ENCODE measurements around the gene SURF4. TPM values are rescaled to one million over a fixed set of nuclear protein-coding genes. Genes with fewer than 3 reads are reported as not detected.

SURF4 gene
- total RNA-seq, 4 donors from 2014 or later: 104 to 140 (median 117) TPM

DNA sequence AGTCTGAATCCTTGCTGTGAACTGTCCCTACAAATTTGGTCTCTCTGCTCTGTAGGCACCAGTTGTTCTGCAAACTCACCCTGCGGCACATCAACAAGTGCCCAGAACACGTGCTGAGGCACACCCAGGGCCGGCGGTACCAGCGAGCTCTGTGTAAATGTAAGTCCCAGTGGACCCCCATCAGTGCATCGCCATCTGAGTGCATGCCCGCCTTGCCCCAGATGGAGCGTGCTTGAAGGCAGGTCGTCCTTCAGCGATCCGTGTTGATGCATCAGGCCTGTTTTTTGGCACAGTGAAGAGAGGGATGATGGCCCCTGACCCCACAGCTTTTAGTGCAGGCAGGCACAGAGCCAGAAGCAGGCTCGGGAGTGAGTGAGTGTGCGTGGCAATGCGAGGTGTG lies 18.2 kb downstream of the SURF4 start:
- peak overlapping the region in 2 of 4 donors; percentile 87 to 93 for H3K4me3 ChIP-seq

DNA sequence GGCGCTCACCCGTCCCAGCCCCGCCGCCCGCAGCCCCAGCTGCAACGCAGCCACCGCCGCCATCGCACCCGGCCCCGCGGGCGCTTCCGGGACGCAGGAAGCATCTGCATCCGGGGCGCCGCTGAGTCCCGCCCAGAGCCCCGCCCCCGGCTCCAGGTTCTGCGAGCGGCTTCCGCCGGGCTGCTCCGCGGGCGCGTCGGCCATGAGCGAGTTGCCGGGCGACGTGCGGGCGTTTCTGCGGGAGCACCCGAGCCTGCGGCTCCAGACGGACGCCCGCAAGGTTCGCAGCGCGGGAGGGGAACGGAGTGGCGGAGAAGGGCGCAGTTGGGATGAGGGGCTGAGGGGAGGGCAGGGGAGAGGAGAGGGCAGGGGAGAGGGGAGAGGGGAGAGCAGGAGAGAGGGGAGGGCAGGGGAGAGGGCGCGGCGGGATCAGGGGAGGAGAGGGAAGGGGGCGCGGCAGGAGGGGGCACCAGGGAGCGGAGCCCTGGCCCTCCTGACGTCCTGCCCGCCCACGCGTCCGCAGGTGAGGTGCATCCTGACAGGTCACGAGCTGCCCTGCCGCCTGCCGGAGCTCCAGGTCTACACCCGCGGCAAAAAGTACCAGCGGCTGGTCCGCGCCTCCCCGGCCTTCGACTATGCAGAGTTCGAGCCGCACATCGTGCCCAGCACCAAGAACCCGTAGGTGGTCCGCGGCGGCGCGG lies 19.3 kb downstream of the SURF4 start, which contains the start of the genes SURF1 and SURF2:
Gene SURF1 (minus strand): TSS at position 97 of the 701 bp plus-strand sequence. CDS start 34 bp downstream, at position 63.
Gene SURF2 (plus strand): TSS at position 160 of the 701 bp plus-strand sequence. CDS start 43 bp downstream, at position 203.
- intact Hi-C loops (cut with DNase I): no loop called here
- Histone ChIP-seq H3K27me3 (no peaks in the 10 kb centered on the region), H3K4me3 (peak within 1 kb of the TSS; percentile 73 to 93 (median 82)), H3K27ac (peak within 1 kb of the TSS; percentile 76 to 91 (median 88)), H3K4me1 (peaks cover 17 to 63% (median 20%) of the 10 kb centered on the region in 3 donors), H3K9me3 (no peaks in the 10 kb centered on the region), H3K36me3 (peaks cover 9 to 64% (median 26%) of the 10 kb centered on the region in 3 donors)
- DNase-seq: no peak
- TF ChIP-seq POLR2A (IDR thresholded peaks at IDR 0.05): peak in 2 of 4 donors; percentile 56 to 70
- TF ChIP-seq, protein P1, sequence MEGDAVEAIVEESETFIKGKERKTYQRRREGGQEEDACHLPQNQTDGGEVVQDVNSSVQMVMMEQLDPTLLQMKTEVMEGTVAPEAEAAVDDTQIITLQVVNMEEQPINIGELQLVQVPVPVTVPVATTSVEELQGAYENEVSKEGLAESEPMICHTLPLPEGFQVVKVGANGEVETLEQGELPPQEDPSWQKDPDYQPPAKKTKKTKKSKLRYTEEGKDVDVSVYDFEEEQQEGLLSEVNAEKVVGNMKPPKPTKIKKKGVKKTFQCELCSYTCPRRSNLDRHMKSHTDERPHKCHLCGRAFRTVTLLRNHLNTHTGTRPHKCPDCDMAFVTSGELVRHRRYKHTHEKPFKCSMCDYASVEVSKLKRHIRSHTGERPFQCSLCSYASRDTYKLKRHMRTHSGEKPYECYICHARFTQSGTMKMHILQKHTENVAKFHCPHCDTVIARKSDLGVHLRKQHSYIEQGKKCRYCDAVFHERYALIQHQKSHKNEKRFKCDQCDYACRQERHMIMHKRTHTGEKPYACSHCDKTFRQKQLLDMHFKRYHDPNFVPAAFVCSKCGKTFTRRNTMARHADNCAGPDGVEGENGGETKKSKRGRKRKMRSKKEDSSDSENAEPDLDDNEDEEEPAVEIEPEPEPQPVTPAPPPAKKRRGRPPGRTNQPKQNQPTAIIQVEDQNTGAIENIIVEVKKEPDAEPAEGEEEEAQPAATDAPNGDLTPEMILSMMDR (IDR thresholded peaks at IDR 0.05): peak in 2 of 6 experiments; percentile 11 to 16
- 0% methylated on average over 1 of the region's 78 CpGs; no CpG with 5 or more reads in 1 of the 2 donors for WGBS, 2 donors

More for the DNA sequence above, 18.2 kb downstream of the SURF4 start:
- WGBS, 2 donors: 65 to 70% methylated on average over 9 to 10 of the region's 14 CpGs
- H3K9me3 ChIP-seq: no peaks in the 10 kb centered on the region
- peaks cover 23 to 70% (median 30%) of the 10 kb centered on the region in 3 donors for H3K4me1 ChIP-seq
- no peak for DNase-seq
- H3K27ac ChIP-seq: peak overlapping the region in 1 of 4 donors; percentile 91
- intact Hi-C loops (cut with DNase I): no loop called here
- peaks cover 0 to 64% (median 15%) of the 10 kb centered on the region in 3 donors for H3K36me3 ChIP-seq
- TF ChIP-seq POLR2A (IDR thresholded peaks at IDR 0.05): no peak
- TF ChIP-seq, protein P1 (IDR thresholded peaks at IDR 0.05): no peak
- no peaks in the 10 kb centered on the region for H3K27me3 ChIP-seq

DNA sequence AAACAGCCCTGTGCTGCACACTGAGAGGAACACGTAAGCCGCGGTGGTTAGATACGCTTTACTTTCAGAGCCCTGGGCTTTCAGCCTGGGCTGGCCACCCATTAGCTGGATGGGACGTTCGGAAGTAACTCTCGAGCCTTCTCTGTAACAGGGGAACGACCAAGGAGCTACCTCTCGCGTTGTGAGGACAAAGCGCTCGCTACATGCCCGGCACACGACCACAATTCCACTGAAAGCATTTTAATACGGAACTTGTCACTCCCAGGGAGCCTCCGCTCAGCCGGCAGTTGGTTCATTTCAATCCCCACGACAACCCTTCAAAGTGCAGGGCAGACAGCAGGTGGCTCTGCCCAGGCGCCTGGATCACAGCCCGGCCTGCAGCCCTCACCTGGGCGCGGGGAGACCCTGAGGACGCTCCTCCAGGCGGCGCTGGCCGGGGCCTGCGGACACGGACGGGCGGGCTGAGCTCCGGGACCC lies 19.9 kb downstream of the SURF4 start:
- Histone ChIP-seq H3K27ac (peak overlapping the region; percentile 69 to 91 (median 88)), H3K36me3 (peaks cover 15 to 64% (median 31%) of the 10 kb centered on the region in 3 donors), H3K27me3 (no peaks in the 10 kb centered on the region), H3K4me3 (peak overlapping the region; percentile 73 to 93 (median 82)), H3K4me1 (peaks cover 17 to 65% (median 20%) of the 10 kb centered on the region in 3 donors), H3K9me3 (no peaks in the 10 kb centered on the region)
- 0% methylated on average over 4 to 12 of the region's 31 CpGs for WGBS, 2 donors
- DNase-seq: no peak
- intact Hi-C loops (cut with DNase I): no loop called here
- TF ChIP-seq, protein P1 (IDR thresholded peaks at IDR 0.05): no peak
- TF ChIP-seq POLR2A (IDR thresholded peaks at IDR 0.05): no peak

DNA sequence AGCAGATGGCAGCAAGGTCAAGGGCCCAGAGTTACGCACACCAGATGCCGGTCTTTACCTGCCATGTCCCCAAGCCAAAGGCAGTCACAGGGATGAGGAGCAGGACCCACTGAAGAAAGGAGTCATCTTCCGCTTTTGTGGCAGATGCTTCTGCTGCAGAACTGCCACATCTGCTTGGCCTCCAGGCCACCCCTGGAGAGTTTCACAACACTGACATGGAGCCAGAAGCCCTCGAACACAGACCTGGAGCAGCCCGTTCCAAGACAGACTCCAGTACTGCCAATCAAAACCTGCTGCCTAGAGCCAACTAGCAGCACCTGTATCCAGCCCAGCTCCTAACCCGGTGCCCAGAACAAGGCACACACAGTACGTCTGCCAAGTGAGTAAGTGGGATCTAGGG lies 21.1 kb downstream of the SURF4 start:
- TF ChIP-seq, protein P1 (IDR thresholded peaks at IDR 0.05): no peak
- TF ChIP-seq POLR2A (IDR thresholded peaks at IDR 0.05): no peak
- H3K4me3 ChIP-seq: no peak overlapping the region
- 68 to 71% methylated on average over 3 to 7 of the region's 7 CpGs for WGBS, 2 donors
- no peaks in the 10 kb centered on the region for H3K9me3 ChIP-seq
- intact Hi-C loops (cut with DNase I): no loop called here
- peaks cover 26 to 64% (median 32%) of the 10 kb centered on the region in 3 donors for H3K36me3 ChIP-seq
- no peak overlapping the region for H3K27ac ChIP-seq
- H3K27me3 ChIP-seq: no peaks in the 10 kb centered on the region
- DNase-seq: no peak
- peaks cover 17 to 72% (median 25%) of the 10 kb centered on the region in 3 donors for H3K4me1 ChIP-seq

DNA sequence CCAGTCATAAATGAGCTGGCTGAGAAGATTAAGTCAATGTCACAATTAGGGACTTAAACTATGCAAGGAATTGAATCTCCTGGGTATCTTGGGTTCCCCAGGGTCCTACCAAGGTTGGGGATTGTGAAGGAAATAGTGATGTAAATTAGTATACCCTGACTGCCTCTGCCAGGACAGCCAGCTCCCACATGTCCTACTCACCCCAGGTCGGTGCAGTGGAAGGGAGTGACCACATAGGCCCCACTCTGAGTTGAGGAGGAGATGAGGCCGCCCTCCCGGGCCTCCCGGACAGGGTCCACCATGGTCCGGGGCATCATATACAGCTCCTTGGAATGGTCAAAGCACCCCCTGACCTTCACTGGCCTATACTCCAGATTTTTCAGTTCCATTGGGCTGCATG lies 22.3 kb downstream of the SURF4 start:
- Histone ChIP-seq H3K27ac (no peak overlapping the region), H3K4me1 (peaks cover 20 to 72% (median 36%) of the 10 kb centered on the region in 3 donors), H3K9me3 (no peaks in the 10 kb centered on the region), H3K4me3 (no peak overlapping the region), H3K36me3 (peaks cover 29 to 62% (median 32%) of the 10 kb centered on the region in 3 donors), H3K27me3 (no peaks in the 10 kb centered on the region)
- no peak for TF ChIP-seq POLR2A (IDR thresholded peaks at IDR 0.05)
- TF ChIP-seq, protein P1 (IDR thresholded peaks at IDR 0.05): no peak
- 74 to 90% methylated on average over 5 of the region's 5 CpGs for WGBS, 2 donors
- intact Hi-C loops (cut with DNase I): no loop called here
- DNase-seq: no peak

All from esophagus squamous epithelium (tissue), 5 donors.